ENCODE measurements around the gene CSNK1D.

The CSNK1D gene

DNA sequence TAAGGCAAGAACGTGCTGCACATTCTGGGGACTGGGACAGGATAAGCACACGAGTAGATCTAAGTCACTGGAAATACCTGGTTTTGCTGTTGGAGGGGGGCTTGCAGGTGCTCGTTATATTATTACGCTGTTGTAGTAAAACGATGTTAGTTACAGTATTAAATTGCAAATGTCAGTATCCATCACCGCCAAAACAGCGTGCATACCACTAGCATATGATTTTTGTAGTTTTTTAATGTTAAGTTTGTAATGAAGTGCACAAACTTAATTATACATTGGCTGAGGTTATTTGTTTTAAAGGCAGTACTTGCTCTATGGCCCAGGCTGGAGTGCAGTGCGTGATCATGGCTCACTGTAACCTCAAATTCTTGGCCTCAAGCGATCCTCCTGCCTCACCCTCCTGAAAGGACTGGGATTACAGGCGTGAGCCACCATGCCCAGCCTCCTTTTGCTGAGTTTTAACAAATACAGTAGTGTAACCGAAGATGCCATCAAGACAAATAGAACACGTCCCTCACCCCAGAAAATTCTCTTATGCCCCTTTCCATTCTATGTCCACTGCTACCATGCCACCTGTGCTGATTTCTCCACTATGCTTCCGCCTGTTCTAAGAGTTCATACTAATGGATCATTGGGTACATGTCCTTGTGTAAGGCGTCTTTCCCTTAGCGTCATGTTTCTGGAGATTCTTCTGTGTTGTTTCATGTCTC, 20.7 kb upstream of the CSNK1D start:
- no peak for DNase-seq

DNA sequence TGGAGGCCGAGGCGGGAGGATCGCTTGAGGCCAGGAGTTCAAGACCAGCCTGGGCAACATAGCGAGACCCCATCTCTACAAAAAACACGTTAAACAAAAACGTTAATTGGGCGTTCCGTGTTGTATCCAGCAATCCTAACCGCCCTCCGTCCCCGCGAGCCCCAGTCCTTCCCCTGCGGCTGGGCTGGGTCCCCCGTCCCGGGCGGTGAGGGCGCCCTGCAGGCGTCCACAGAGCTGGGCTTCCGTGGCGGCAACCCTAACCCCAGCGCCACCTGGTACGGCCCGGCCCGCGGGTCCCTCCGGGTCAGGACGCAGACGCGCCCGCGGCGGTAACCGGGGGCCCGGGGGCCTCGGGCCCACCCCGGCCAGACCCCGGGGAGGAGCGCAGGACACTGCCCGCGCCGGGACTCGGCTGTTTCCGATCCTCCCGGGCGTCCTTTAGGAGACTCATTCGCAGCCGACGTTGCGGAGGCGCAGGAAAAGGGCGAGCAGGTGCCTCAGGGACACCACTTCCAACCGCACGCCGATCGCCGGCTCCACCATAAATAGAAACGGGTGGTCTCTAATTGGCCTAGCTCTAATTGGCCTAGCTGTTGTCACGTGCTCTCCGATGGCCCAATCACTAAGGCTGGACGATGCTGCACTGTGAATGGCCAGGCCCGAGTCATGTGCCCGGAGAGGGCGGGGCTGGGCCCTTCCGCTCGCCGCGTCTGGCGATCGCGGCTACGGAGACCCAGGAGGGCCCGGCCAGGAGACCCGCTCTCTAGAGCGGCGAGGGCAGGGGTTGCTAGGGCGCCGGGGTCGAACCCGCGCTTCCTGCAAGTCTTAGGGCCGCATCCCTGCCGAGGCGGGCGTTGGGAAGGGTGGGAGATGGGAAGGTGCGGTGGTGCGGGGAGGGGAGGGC, 19.0 kb upstream of the CSNK1D start:
- DNase-seq, result peak; percentile 96 to 97

DNA sequence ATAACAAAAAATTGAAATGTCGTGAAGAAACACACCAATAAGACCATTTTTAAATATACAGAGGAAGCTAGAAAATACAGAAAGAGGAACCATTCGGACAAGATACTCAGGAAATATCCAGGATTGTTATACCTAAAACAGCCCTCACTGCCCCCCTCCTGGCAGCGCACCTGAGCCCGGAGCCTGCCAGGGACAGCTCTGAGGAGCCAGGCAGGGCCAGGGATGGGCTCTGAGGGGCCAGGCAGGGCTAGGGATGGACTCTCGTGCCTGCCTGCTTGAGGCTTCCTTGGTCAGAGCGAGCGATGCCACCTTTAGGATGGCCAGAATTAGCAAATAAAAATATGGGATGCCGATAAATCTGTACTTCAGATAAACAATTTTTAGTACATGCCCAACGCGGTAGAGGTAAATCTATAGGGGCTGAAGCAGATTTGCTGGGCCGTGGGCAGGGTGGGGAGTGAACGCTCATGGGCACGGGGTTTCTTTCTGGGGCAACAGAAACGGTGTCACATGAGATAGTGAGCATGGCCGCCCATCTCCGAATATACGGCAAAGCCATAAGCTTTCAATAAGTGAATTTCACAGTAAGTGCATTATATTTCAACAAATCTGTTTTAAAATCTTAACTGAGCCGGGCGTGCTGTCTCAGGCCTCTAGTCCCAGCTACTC, 18.2 kb upstream of the CSNK1D start:
- DNase-seq, result no peak

DNA sequence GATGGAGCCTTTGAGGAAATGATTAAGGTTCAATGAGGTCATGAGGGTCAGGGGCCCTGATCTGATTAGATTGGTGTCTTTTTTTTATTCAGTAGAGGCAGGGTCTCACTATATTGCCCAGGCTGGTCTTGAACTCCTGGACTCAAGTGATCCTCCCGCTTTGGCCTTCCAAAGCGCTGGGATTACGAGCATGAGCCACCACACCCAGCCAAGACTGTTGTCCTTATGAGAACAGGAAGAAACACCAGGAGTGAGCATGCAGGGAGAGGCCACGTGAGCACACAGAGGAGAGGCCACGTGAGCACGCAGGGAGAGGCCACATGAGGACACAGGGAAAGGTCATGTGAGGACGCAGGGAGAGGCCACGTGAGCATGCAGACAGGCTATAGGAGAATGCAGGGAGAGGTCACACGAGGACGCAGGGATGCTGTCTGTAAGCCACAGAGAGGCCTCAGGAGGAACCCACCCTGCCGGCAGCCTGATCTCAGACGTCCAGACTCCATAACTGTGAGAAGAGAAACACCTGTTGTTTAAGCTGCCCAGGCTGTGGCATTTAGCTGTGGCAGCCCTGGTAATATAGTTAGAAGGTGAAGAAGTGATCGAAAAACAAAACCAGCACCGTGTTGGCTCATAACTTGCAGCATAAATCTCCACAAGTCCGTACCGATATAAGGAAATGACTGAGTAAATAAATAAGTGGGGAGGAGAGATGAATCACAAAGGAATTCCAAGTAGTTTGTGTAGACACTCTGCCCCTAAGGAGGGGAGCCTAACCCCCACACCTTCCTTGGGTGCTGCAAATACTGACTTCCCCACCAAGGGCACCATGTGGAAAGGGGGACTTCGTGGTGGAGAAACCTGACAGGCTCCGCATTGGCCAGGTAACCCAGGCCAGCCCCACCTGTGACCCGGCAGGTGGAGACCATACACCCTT, 14.6 kb upstream of the CSNK1D start:
- peak in 1 of 2 donors; percentile 33 for DNase-seq

- DNase-seq, result no peak
Measured at GRCh38 chr17:82287013-82287867, 13.7 kb upstream of the CSNK1D start.

DNA sequence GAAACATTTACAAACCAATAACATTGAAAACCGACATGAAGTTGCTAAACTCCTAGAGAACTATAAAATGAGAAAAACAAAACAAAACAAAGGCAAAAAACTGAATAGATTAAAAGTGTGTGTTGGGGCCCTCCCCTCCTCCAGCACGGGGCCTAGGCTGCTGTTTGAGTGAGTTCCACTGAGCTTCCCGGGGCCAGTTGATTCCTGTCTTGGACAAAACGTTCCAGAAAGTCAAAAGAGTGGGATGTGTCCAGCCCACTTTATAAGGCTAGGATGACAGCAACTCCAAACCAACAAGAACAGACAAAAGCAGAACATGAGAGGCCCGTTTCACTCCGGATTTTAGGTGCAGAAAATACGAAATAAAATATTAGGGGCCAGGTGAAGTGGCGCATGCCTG, 11.6 kb upstream of the CSNK1D start:
- DNase-seq, result no peak

GRCh38 chr17:82283208-82283749, 9.8 kb upstream of the CSNK1D start:
- DNase-seq, result peak in 1 of 2 donors; percentile 63

- no peak for DNase-seq
Measured at GRCh38 chr17:82282239-82283207, 9.0 kb upstream of the CSNK1D start.

DNA sequence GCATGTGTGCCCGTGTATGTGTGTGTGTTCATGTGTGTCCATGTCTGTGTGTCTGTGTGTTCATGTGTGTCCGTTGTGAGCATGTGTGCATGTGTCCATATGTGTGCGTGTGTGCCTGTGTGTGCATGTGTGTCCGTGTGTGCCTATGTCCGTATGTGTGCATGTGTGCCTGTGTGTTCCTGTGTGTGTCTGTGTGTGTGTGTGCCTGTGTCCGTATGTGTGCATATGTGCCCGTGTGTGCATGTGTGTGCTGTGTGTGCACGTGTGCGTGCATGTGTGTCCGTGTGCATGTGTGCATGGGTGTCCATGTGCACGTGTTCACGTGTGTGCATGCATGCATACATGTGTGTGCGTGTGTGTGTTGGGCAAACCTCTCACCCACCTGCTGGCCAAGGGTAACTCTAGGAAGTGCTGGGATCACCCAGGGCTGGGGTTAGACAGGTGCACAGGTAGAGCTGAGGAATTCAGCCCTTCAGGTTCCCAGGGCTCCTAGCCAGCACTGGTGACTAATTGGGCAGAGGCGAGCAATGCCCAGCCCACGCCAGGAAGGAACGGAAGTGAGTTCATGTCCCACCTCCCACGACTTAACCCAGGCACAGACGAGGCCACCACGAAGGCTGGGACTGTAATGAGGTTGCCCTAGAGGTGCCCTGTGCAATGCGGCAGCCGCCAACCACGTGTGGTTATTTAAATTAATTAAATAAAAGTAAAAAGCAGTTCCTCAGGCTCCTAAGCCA, 8.2 kb upstream of the CSNK1D start:
- DNase-seq, result no peak

- DNase-seq, result no peak
Measured at GRCh38 chr17:82281076-82281475, 7.6 kb upstream of the CSNK1D start.

DNA sequence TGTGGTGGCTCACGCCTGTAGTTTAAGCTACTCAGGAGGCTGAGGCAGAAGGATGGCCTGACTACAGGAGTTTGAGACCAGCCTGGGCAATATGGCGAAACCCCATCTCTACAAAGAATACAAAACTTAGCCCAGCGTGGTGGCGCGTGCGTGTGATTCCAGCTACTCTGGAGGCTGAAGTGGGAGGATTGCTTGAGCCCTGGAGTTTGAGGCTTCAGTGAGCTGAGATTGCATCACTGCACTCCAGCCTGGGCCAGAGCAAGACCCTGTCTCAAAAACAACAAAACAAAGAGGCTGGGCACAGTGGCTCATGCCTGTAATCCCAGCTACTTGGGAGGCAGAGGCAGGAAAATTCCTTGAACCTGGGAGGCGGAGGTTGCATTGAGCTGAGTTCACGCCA, 7.0 kb upstream of the CSNK1D start:
- no peak for DNase-seq

DNA sequence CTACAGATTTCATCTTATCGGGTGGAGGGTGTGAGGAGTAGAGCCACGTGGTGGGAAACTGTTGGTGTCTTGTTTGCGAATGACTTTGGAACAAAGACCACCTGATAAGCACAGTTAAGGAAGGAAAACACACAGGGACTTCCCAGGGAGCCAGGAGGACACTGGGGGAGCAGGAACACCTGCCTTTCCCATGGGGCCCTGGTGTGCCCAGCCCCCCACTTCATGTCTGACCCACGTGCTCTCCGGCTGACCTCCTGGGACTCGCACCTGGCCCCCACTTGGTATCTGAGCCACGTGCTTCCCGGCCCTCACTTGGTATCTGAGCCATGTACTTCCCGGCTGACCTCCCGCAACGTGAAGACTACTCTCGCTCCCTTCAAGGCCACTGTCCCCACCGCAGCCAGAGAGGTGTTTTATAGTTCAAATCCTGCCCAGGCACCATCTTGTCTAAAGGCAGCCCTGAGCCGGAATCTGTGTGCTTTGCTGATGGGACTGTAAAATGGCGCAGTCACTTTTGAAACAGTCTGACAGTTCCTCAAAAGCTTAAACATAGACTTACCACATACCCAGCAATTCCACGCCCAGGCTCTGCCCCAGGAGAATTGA, 5.4 kb upstream of the CSNK1D start:
- peak in 1 of 2 donors; percentile 24 for DNase-seq

- no peak for DNase-seq
Measured at GRCh38 chr17:82278308-82278707, 4.8 kb upstream of the CSNK1D start.

DNA sequence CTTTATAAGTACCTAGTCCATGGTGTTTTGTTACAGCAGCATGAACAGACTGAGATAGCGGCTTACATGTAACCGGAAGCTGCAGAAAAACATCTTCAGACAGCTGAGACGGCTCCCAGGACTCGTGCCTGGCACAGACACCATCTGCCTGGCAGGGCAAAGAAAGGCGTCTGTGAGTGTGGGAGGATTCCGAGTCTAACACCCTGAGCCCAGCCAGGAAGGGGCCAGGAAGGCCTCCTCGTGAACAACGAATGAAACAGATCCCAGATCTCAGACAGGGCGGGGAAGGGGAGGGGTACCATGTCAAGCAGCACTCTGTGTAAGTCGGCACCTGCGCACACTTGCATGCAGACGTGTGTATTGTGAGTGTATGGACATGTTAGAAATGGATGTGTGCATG, 4.4 kb upstream of the CSNK1D start:
- no peak for DNase-seq

DNA sequence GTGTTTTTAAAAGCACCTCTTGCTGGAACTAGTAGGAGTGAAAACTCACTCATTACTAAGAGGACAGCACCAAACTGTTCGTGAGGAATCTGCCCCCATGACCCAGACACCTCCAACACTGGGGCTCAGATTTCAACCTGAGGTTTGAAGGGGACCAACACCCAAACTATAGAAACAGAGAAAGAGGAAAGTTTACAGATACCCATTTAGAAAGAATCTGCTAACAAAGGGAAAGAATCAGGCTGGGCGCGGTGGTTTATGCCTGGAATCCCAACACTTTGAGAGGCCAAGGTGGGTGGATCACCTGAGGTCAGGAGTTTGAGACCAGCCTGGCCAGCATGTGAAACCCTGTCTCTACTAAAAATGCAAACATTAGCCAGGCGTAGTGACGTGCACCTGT, 3.4 kb upstream of the CSNK1D start:
- no peak for DNase-seq

DNA sequence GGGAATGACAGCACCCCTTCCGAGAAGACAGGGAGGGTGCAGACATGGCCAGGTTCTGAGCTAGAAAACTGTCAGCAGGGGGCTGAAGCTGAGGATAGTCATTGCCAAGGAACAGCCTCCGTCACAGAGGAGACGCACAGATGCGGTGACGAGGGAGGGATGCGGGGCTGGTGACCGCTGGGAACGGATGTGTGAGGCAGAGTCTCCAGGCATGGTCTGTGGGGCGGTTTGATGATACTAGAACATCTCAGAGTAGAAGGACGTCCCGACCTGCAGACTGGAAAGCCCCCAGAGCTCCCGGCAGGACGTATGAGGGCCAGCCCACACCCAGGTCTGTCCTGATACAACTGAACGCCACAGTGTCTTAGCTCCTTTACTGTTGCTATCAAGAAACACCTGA, 1.8 kb upstream of the CSNK1D start:
- no peak for DNase-seq

- DNase-seq, result no peak
Measured at GRCh38 chr17:82274134-82275020, 877 bp upstream of the CSNK1D start.
